ENCODE results near the gene FBXO40. TPM values are rescaled to one million over a fixed set of nuclear protein-coding genes. Genes with fewer than 3 reads are reported as not detected.

The FBXO40 gene
- total RNA-seq, 1 donor from 2014 or later = not detected

DNA sequence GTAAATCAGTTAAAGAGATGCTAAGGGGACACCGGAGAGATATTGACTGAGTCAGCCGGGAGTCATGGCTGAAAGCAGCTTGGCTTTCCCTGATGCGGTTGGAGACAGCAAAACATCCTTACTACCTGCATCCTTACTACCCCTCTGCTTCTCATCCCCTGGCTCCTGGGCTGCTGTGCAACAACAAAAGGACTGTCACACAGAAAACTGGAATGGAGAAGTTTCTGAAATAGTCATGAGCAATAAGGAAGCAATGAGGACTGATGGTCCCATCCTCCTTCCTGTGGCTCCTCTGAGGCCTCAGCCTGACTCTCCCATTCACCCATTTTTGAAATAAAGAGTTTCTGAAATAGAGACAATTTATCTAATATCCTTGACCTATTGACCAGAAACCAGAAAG lies 66.4 kb downstream of the FBXO40 start:
- Mint-ChIP-seq H3K27me3 (ENCODE audit: low read depth, unreplicated experiment) (no peaks in the 10 kb centered on the region), H3K36me3 (ENCODE audit: low read depth, unreplicated experiment) (peaks cover 32% of the 10 kb centered on the region), H3K4me3 (ENCODE audit: unreplicated experiment) (no peak overlapping the region), H3K9me3 (ENCODE audit: unreplicated experiment) (no peaks in the 10 kb centered on the region), H3K4me1 (ENCODE audit: low read depth, unreplicated experiment) (peaks cover 16% of the 10 kb centered on the region), H3K27ac (ENCODE audit: unreplicated experiment) (no peak overlapping the region)
- Histone ChIP-seq H3K4me3 (ENCODE audit: insufficient read depth, low read depth, low read length) (no peak overlapping the region), H3K4me2 (ENCODE audit: low read length) (no peak overlapping the region), H3K27ac (ENCODE audit: low read depth, low read length) (no peak overlapping the region), H3K36me3 (ENCODE audit: insufficient read depth, low read length) (peaks cover 6% of the 10 kb centered on the region), H3K9ac (ENCODE audit: low read length) (no peak overlapping the region), H4K20me1 (ENCODE audit: insufficient read depth, low read length) (no peaks in the 10 kb centered on the region), H3K79me2 (ENCODE audit: insufficient read depth, low read length) (no peaks in the 10 kb centered on the region), H3K4me1 (ENCODE audit: insufficient read depth, low read length) (no peaks in the 10 kb centered on the region), H2AFZ (ENCODE audit: low read depth, low read length) (no peak overlapping the region), H3K27me3 (ENCODE audit: insufficient read depth, low read length) (no peaks in the 10 kb centered on the region), H3K9me3 (ENCODE audit: insufficient read depth, low read depth, low read length) (no peaks in the 10 kb centered on the region)
- TF ChIP-seq, protein P1, sequence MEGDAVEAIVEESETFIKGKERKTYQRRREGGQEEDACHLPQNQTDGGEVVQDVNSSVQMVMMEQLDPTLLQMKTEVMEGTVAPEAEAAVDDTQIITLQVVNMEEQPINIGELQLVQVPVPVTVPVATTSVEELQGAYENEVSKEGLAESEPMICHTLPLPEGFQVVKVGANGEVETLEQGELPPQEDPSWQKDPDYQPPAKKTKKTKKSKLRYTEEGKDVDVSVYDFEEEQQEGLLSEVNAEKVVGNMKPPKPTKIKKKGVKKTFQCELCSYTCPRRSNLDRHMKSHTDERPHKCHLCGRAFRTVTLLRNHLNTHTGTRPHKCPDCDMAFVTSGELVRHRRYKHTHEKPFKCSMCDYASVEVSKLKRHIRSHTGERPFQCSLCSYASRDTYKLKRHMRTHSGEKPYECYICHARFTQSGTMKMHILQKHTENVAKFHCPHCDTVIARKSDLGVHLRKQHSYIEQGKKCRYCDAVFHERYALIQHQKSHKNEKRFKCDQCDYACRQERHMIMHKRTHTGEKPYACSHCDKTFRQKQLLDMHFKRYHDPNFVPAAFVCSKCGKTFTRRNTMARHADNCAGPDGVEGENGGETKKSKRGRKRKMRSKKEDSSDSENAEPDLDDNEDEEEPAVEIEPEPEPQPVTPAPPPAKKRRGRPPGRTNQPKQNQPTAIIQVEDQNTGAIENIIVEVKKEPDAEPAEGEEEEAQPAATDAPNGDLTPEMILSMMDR (IDR thresholded peaks at IDR 0.05; ENCODE audit: insufficient read depth, low read depth, low read length) = no peak
- no peak for TF ChIP-seq EZH2 (IDR thresholded peaks at IDR 0.05; ENCODE audit: insufficient read depth, low read length)
- FAIRE-seq (no peak), DNase-seq (ENCODE audit: low read depth) (no peak)

DNA sequence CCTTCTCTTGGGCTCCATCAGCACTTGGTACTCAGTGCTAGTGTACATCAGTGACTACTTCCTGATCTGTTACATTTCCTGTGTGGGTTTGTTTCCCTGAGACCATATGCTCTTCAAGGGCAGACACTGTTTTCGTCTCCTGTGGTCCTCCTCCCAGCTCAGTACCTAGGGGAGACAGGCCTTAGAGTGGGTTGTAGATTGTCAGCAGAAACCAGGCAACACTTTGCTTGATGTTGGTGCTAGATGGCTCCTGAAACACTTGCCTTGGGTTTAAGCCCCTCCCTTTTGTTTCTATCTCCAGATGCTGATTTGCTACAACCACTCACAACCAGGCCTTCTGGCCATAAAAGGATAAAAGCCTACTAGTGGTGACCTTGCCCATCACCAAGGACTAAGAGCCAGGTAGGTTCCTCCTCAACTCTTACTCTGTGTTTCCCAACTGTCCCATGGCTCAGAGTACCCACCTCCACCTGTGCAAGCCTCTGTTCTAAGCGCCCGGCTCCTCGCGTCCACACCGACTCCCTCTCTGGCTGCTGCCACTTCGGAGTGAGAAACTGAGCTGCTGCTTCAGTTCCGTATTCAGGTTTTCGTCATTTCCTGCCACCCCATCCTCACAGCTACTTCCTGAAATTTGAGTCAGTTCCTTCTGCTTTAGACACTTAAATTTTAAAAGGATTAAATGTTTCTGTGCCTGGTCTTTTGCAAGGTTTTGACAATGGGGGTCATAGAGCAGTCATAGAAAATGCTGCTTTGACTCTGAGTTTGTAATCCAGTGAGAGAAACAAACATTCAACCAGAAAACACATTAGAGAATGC lies 67.4 kb downstream of the FBXO40 start, which contains the start of gene HCLS1:
HCLS1 (minus strand) TSS at position 548 of the 816 bp plus-strand sequence. CDS start 2,556 bp downstream, outside the sequence.
- Mint-ChIP-seq H3K9me3 (ENCODE audit: unreplicated experiment) (no peaks in the 10 kb centered on the region), H3K4me1 (ENCODE audit: low read depth, unreplicated experiment) (peaks cover 18% of the 10 kb centered on the region), H3K27me3 (ENCODE audit: low read depth, unreplicated experiment) (no peaks in the 10 kb centered on the region), H3K36me3 (ENCODE audit: low read depth, unreplicated experiment) (peaks cover 35% of the 10 kb centered on the region), H3K27ac (ENCODE audit: unreplicated experiment) (no peak within 1 kb of the TSS), H3K4me3 (ENCODE audit: unreplicated experiment) (no peak within 1 kb of the TSS)
- FAIRE-seq (no peak), DNase-seq (ENCODE audit: low read depth) (no peak)
- H3K79me2 ChIP-seq (ENCODE audit: insufficient read depth, low read length) = no peaks in the 10 kb centered on the region
- H3K4me2 ChIP-seq (ENCODE audit: low read length) = no peak within 1 kb of the TSS
- TF ChIP-seq, protein P1 (IDR thresholded peaks at IDR 0.05; ENCODE audit: insufficient read depth, low read depth, low read length) = no peak
- no peak for TF ChIP-seq EZH2 (IDR thresholded peaks at IDR 0.05; ENCODE audit: insufficient read depth, low read length)
- no peaks in the 10 kb centered on the region for H3K4me1 ChIP-seq (ENCODE audit: insufficient read depth, low read length)
- no peak within 1 kb of the TSS for H3K4me3 ChIP-seq (ENCODE audit: insufficient read depth, low read depth, low read length)
- no peaks in the 10 kb centered on the region for H3K9me3 ChIP-seq (ENCODE audit: insufficient read depth, low read depth, low read length)
- no peaks in the 10 kb centered on the region for H3K27me3 ChIP-seq (ENCODE audit: insufficient read depth, low read length)
- no peak within 1 kb of the TSS for H2AFZ ChIP-seq (ENCODE audit: low read depth, low read length)
- H3K36me3 ChIP-seq (ENCODE audit: insufficient read depth, low read length) = peaks cover 16% of the 10 kb centered on the region
- H3K27ac ChIP-seq (ENCODE audit: low read depth, low read length) = no peak within 1 kb of the TSS
- no peak within 1 kb of the TSS for H3K9ac ChIP-seq (ENCODE audit: low read length)
- no peaks in the 10 kb centered on the region for H4K20me1 ChIP-seq (ENCODE audit: insufficient read depth, low read length)

DNA sequence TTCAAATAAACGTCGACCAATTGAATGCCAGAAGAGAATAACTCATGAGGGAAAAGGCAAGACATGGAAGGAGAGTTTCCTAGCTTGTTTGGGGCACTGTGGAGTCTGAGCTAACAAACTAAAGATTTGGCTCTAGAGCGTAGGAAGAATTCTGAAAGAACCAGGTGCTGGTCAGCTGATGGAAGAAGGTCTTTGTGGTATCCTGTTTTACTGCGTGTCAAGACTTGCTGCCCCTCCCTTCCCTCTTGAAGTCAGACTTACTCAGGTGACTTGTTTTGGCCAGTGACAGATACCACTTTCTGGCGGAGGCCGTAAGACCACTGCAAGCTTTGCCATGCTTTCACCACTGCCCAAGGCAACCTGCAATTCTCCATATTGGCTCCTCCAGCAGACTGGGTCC lies 68.2 kb downstream of the FBXO40 start:
- H3K27me3 Mint-ChIP-seq (ENCODE audit: low read depth, unreplicated experiment) = no peaks in the 10 kb centered on the region
- no peaks in the 10 kb centered on the region for H3K9me3 Mint-ChIP-seq (ENCODE audit: unreplicated experiment)
- Histone ChIP-seq H3K4me2 (ENCODE audit: low read length) (no peak overlapping the region), H3K4me3 (ENCODE audit: insufficient read depth, low read depth, low read length) (no peak overlapping the region), H3K36me3 (ENCODE audit: insufficient read depth, low read length) (peaks cover 22% of the 10 kb centered on the region), H3K4me1 (ENCODE audit: insufficient read depth, low read length) (no peaks in the 10 kb centered on the region), H2AFZ (ENCODE audit: low read depth, low read length) (no peak overlapping the region), H3K27me3 (ENCODE audit: insufficient read depth, low read length) (no peaks in the 10 kb centered on the region), H3K27ac (ENCODE audit: low read depth, low read length) (no peak overlapping the region), H3K9me3 (ENCODE audit: insufficient read depth, low read depth, low read length) (no peaks in the 10 kb centered on the region), H4K20me1 (ENCODE audit: insufficient read depth, low read length) (no peaks in the 10 kb centered on the region), H3K9ac (ENCODE audit: low read length) (no peak overlapping the region), H3K79me2 (ENCODE audit: insufficient read depth, low read length) (no peaks in the 10 kb centered on the region)
- peaks cover 18% of the 10 kb centered on the region for H3K4me1 Mint-ChIP-seq (ENCODE audit: low read depth, unreplicated experiment)
- H3K27ac Mint-ChIP-seq (ENCODE audit: unreplicated experiment) = no peak overlapping the region
- FAIRE-seq (no peak), DNase-seq (ENCODE audit: low read depth) (no peak)
- TF ChIP-seq EZH2 (IDR thresholded peaks at IDR 0.05; ENCODE audit: insufficient read depth, low read length) = no peak
- TF ChIP-seq, protein P1 (IDR thresholded peaks at IDR 0.05; ENCODE audit: insufficient read depth, low read depth, low read length) = no peak
- peaks cover 41% of the 10 kb centered on the region for H3K36me3 Mint-ChIP-seq (ENCODE audit: low read depth, unreplicated experiment)
- H3K4me3 Mint-ChIP-seq (ENCODE audit: unreplicated experiment) = no peak overlapping the region

Data from astrocyte (in vitro differentiated cells and primary cell).